Spleen (tissue), 3 donors: ENCODE data around the gene SLC1A3.

ENCODE experiments used
- POLR2A ChIP-seq, 3 donors: fragments of 450-650 bp; IDR thresholded peaks; one replicate each; pipeline ENCODE4 v1.5.1; 2017; ENCODE audit warnings: antibody characterized with exemption in 3 of 3, mild to moderate bottlenecking in 1 of 3
- POLR2AphosphoS5 ChIP-seq, 3 donors: sonication (generic); formaldehyde crosslinking; IDR thresholded peaks; one replicate each; pipeline ENCODE4 v1.5.1; 2017; ENCODE audit warnings: antibody characterized with exemption in 3 of 3

DNA sequence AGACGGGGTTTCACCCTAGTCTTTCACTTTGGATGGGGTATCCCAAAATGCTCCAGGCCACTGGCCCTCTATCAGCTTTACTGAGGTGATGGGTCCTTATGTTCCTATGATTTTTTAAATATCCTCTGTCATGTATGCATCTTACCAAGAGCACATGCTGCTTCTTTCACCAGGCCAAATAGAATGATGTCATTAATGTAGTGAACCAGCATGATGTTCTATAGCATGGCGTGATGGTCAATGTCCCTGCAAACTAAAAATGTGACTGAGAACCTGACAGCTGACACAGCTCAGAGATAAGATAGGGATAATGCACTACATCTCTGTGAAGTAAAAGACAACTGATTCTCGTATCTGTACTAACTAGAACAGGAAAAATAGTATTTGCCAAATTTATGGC is 103.6 kb downstream of the SLC1A3 start:
- TF ChIP-seq POLR2A (IDR thresholded peaks at IDR 0.05), result no peak
- no peak for TF ChIP-seq POLR2AphosphoS5 (IDR thresholded peaks at IDR 0.05)
